GM18507 (cell line): ENCODE results near the gene TENM4.
"Not testable (repeated sequence)": the region's sequence is repeated elsewhere in the genome, so short reads cannot be mapped to it uniquely, and the experiment has no call there.

Experiments used
- DNase-seq: peaks from one replicate; pipeline ENCODE4 v3.0.0; 2011; ENCODE audit warnings: low read depth; ENCODE audit not compliant: insufficient read length; ENCODE audit errors: extremely low spot score
- FAIRE-seq: peaks from 2 replicates; lab custom pipeline; 2011; peaks lifted over from hg19 to GRCh38; lab: Jason Lieb, UNC

The TENM4 gene

GRCh38 chr11:78987748-78988147 is 453.1 kb downstream of the TENM4 start:
- no peak for FAIRE-seq
- DNase-seq = no peak

- FAIRE-seq (no peak), DNase-seq (no peak)
Measured at GRCh38 chr11:78986305-78986704, 454.5 kb downstream of the TENM4 start.

GRCh38 chr11:78985663-78986062 is 455.2 kb downstream of the TENM4 start:
- FAIRE-seq (no peak), DNase-seq (no peak)

GRCh38 chr11:78982473-78982872 is 458.4 kb downstream of the TENM4 start:
- DNase-seq (no peak), FAIRE-seq (no peak)

GRCh38 chr11:78981153-78981552 is 459.7 kb downstream of the TENM4 start:
- no peak for FAIRE-seq
- no peak for DNase-seq

GRCh38 chr11:78978831-78979230 is 462.0 kb downstream of the TENM4 start:
- no peak for DNase-seq
- no peak for FAIRE-seq

GRCh38 chr11:78977848-78978247 is 463.0 kb downstream of the TENM4 start:
- FAIRE-seq, DNase-seq: not testable (repeated sequence)

GRCh38 chr11:78977009-78977408 is 463.8 kb downstream of the TENM4 start:
- DNase-seq = no peak
- no peak for FAIRE-seq

- DNase-seq = no peak
- no peak for FAIRE-seq
Measured at GRCh38 chr11:78975081-78975480, 465.7 kb downstream of the TENM4 start.

GRCh38 chr11:78973876-78974275 is 467.0 kb downstream of the TENM4 start:
- FAIRE-seq (no peak), DNase-seq (no peak)

- DNase-seq (no peak), FAIRE-seq (no peak)
Measured at GRCh38 chr11:78972590-78972989, 468.2 kb downstream of the TENM4 start.

- FAIRE-seq (no peak), DNase-seq (no peak)
Measured at GRCh38 chr11:78972177-78972576, 468.7 kb downstream of the TENM4 start.

- FAIRE-seq = no peak
Measured at GRCh38 chr11:78967811-78968210, 473.0 kb downstream of the TENM4 start.

GRCh38 chr11:78965432-78965831 is 475.4 kb downstream of the TENM4 start:
- FAIRE-seq = no peak
- DNase-seq = no peak

More at GRCh38 chr11:78967811-78968210, 473.0 kb downstream of the TENM4 start:
- no peak for DNase-seq

GRCh38 chr11:78961937-78962701 is 478.7 kb downstream of the TENM4 start:
- no peak for FAIRE-seq
- no peak for DNase-seq

- no peak for FAIRE-seq
- no peak for DNase-seq
Measured at GRCh38 chr11:78961247-78961646, 479.6 kb downstream of the TENM4 start.

- FAIRE-seq (no peak), DNase-seq (no peak)
Measured at GRCh38 chr11:78958444-78958843, 482.4 kb downstream of the TENM4 start.

- FAIRE-seq = no peak
- no peak for DNase-seq
Measured at GRCh38 chr11:78957476-78958245, 483.2 kb downstream of the TENM4 start.

GRCh38 chr11:78954696-78955095 is 486.1 kb downstream of the TENM4 start:
- no peak for DNase-seq
- FAIRE-seq = no peak

GRCh38 chr11:78954261-78954660 is 486.6 kb downstream of the TENM4 start:
- DNase-seq (no peak), FAIRE-seq (no peak)

GRCh38 chr11:78952890-78953289 is 487.9 kb downstream of the TENM4 start:
- FAIRE-seq (no peak), DNase-seq (no peak)
